ENCODE results near the gene CFAP119. TPM values are rescaled to one million over a fixed set of nuclear protein-coding genes. Genes with fewer than 3 reads are reported as not detected.

CFAP119 gene
- total and polyA plus RNA-seq, 4 donors, result 0.33 to 2.7 (median 1.2) TPM

- no peak overlapping the region for H3K9ac ChIP-seq (ENCODE audit: low read depth in 1 of 2, low read length in 2 of 2)
- H3K4me3 ChIP-seq (ENCODE audit: low read depth in 1 of 3, low read length in 3 of 3), result peak overlapping the region in 2 of 3 donors; percentile 54 to 80
- no peaks in the 10 kb centered on the region for H3K9me3 ChIP-seq (ENCODE audit: control insufficient read depth in 4 of 4, low read length in 3 of 4)
- 65% methylated on average over 8 of the region's 8 CpGs for WGBS
- peaks cover 2 to 14% (median 7%) of the 10 kb centered on the region in 4 donors for H3K4me1 ChIP-seq (ENCODE audit: control insufficient read depth in 4 of 4, insufficient read depth in 4 of 4, low read length in 3 of 4)
- H3K27me3 ChIP-seq (ENCODE audit: control insufficient read depth in 4 of 4, insufficient read depth in 4 of 4, low read length in 3 of 4), result no peaks in the 10 kb centered on the region
- H3K36me3 ChIP-seq (ENCODE audit: control insufficient read depth in 4 of 4, insufficient read depth in 3 of 4, low read depth in 1 of 4, low read length in 3 of 4), result peaks cover 11 to 42% (median 26%) of the 10 kb centered on the region in 4 donors
- TF ChIP-seq EGR1 (IDR thresholded peaks at IDR 0.05; ENCODE audit: low read depth in 2 of 2) (no peak), FOXA2 (IDR thresholded peaks at IDR 0.05) (no peak), REST (IDR thresholded peaks at IDR 0.05) (no peak), RAD21 (IDR thresholded peaks at IDR 0.05) (no peak), HNF4A (conservative IDR thresholded peaks at IDR 0.05) (no peak), NR2F2 (IDR thresholded peaks at IDR 0.05) (no peak), TAF1 (conservative IDR thresholded peaks at IDR 0.05) (no peak), SP1 (IDR thresholded peaks at IDR 0.05) (no peak), HNF4G (IDR thresholded peaks at IDR 0.05) (no peak), YY1 (IDR thresholded peaks at IDR 0.05) (no peak), JUND (IDR thresholded peaks at IDR 0.05) (no peak)
- no peak for DNase-seq (ENCODE audit: low spot score)
- peak overlapping the region; percentile 79 to 95 for H3K27ac ChIP-seq (ENCODE audit: low read depth in 1 of 2, low read length in 2 of 2)
Observed at GRCh38 chr16:30774367-30775130, 12.7 kb upstream of the CFAP119 start.

GRCh38 chr16:30773826-30774225 lies 12.0 kb upstream of the CFAP119 start:
- H3K27ac ChIP-seq (ENCODE audit: low read depth in 1 of 2, low read length in 2 of 2), result no peak overlapping the region
- no peak for TF ChIP-seq RXRA (IDR thresholded peaks at IDR 0.05)
- TF ChIP-seq, protein P1, sequence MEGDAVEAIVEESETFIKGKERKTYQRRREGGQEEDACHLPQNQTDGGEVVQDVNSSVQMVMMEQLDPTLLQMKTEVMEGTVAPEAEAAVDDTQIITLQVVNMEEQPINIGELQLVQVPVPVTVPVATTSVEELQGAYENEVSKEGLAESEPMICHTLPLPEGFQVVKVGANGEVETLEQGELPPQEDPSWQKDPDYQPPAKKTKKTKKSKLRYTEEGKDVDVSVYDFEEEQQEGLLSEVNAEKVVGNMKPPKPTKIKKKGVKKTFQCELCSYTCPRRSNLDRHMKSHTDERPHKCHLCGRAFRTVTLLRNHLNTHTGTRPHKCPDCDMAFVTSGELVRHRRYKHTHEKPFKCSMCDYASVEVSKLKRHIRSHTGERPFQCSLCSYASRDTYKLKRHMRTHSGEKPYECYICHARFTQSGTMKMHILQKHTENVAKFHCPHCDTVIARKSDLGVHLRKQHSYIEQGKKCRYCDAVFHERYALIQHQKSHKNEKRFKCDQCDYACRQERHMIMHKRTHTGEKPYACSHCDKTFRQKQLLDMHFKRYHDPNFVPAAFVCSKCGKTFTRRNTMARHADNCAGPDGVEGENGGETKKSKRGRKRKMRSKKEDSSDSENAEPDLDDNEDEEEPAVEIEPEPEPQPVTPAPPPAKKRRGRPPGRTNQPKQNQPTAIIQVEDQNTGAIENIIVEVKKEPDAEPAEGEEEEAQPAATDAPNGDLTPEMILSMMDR (IDR thresholded peaks at IDR 0.05; ENCODE audit: low read depth, low read length, missing input control), result no peak
- no peak for TF ChIP-seq HNF4G (IDR thresholded peaks at IDR 0.05)
- TF ChIP-seq FOXA1 (IDR thresholded peaks at IDR 0.05), result no peak
- TF ChIP-seq JUND (IDR thresholded peaks at IDR 0.05), result no peak
- TF ChIP-seq NR2F2 (IDR thresholded peaks at IDR 0.05), result no peak
- no peak for TF ChIP-seq EGR1 (IDR thresholded peaks at IDR 0.05; ENCODE audit: low read depth in 2 of 2)
- TF ChIP-seq RAD21 (IDR thresholded peaks at IDR 0.05), result no peak
- TF ChIP-seq FOXA2 (IDR thresholded peaks at IDR 0.05), result no peak
- TF ChIP-seq GABPA (IDR thresholded peaks at IDR 0.05 in 1 of 2, conservative IDR thresholded peaks at IDR 0.05 in 1 of 2), result no peak
- no peak for TF ChIP-seq SP1 (IDR thresholded peaks at IDR 0.05)
- TF ChIP-seq YY1 (IDR thresholded peaks at IDR 0.05), result no peak
- TF ChIP-seq, protein P2, sequence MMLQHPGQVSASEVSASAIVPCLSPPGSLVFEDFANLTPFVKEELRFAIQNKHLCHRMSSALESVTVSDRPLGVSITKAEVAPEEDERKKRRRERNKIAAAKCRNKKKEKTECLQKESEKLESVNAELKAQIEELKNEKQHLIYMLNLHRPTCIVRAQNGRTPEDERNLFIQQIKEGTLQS (IDR thresholded peaks at IDR 0.05), result no peak
- TF ChIP-seq ZBTB33 (IDR thresholded peaks at IDR 0.05), result no peak
- TF ChIP-seq HNF4A (conservative IDR thresholded peaks at IDR 0.05), result no peak
- TF ChIP-seq TAF1 (conservative IDR thresholded peaks at IDR 0.05), result no peak
- TF ChIP-seq, protein P3, sequence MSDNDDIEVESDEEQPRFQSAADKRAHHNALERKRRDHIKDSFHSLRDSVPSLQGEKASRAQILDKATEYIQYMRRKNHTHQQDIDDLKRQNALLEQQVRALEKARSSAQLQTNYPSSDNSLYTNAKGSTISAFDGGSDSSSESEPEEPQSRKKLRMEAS (IDR thresholded peaks at IDR 0.05), result no peak
- peaks cover 14 to 49% (median 33%) of the 10 kb centered on the region in 4 donors for H3K36me3 ChIP-seq (ENCODE audit: control insufficient read depth in 4 of 4, insufficient read depth in 3 of 4, low read depth in 1 of 4, low read length in 3 of 4)
- no peaks in the 10 kb centered on the region for H3K27me3 ChIP-seq (ENCODE audit: control insufficient read depth in 4 of 4, insufficient read depth in 4 of 4, low read length in 3 of 4)
- WGBS, result 91% methylated on average over 14 of the region's 14 CpGs
- DNase-seq (ENCODE audit: low spot score), result no peak
- no peaks in the 10 kb centered on the region for H3K9me3 ChIP-seq (ENCODE audit: control insufficient read depth in 4 of 4, low read length in 3 of 4)
- peaks cover 2 to 14% (median 7%) of the 10 kb centered on the region in 4 donors for H3K4me1 ChIP-seq (ENCODE audit: control insufficient read depth in 4 of 4, insufficient read depth in 4 of 4, low read length in 3 of 4)
- no peak overlapping the region for H3K4me3 ChIP-seq (ENCODE audit: low read depth in 1 of 3, low read length in 3 of 3)
- H3K9ac ChIP-seq (ENCODE audit: low read depth in 1 of 2, low read length in 2 of 2), result no peak overlapping the region
